ENCODE measurements around the gene SLX4IP.
A peak's percentile ranks its signal among the peaks of the same experiment; 100 is the strongest.
"Not testable (repeated sequence)": the region's sequence is repeated elsewhere in the genome, so short reads cannot be mapped to it uniquely, and the experiment has no call there.

SLX4IP gene

GRCh38 chr20:10434832-10435812 is at the start of gene SLX4IP:
Gene SLX4IP, plus strand, starts transcription at chr20:10435305. Its CDS starts 22,900 bp downstream, at chr20:10458205.
- peak; percentile 97 for FAIRE-seq

GRCh38 chr20:10385850-10386544 is 49.1 kb upstream of the SLX4IP start:
- FAIRE-seq, result no peak

DNA sequence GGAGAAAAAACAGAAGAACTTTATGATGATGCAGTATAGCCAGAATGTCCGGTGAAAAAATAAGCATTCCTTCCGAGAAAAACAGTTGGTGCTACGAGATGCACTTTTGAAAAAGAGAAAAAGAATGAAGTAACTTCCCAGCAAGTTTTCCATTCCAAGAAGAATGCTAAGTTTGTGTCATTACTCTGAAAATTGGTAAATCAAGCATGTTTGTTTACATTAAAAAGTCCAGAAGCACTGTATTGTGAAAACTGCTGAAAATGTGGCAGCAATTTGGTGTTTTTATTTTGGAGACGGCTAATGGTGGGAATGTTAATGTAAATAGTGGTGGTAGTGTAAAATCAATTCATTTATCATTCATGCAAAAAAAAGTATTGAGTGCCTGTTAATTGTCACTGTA is 47.4 kb upstream of the SLX4IP start:
- no peak for FAIRE-seq

GRCh38 chr20:10388597-10388996 is 46.5 kb upstream of the SLX4IP start:
- FAIRE-seq, result no peak

- no peak for FAIRE-seq
Observed at GRCh38 chr20:10390709-10391108, 44.4 kb upstream of the SLX4IP start.

DNA sequence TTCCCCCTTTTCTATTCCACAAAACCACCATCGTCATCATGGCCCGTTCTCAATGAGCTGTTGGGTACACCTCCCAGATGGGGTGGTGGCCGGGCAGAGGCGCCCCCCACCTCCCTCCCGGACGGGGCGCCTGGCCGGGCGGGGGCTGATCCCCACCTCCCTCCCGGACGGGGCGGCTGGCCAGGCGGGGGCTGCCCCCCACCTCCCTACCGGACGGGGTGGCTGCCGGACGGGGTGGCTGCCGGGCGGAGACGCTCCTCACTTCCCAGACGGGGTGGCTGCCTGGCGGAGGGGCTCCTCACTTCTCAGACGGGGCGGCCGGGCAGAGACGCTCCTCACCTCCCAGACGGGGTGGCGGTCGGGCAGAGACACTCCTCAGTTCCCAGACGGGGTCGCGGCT is 40.4 kb upstream of the SLX4IP start:
- not testable (repeated sequence) for FAIRE-seq

DNA sequence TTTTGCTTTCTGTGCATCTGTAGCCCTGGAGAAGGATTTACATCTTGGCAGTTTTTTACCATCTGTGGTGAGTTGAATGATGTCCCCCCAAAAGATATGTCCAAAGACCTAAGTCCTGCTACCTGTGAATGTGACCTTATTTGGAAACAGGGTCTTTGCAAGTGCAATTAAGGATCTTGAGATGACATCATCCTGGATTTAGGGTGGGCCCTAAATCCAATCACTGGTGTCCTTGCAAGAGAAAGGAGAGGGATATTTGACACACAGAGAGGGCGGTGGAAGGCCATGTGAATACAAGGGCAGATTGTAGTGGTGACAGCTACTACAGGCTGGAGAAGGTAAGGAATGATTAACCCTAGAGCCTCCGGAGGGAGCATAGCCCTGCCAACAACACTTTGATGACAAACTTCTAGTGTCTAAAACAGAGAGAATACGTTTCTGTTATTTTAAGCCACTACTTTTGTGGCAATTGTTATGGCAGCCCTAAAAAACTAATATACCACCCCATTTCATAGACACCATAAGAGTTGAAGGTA is 36.2 kb upstream of the SLX4IP start:
- FAIRE-seq, result no peak

DNA sequence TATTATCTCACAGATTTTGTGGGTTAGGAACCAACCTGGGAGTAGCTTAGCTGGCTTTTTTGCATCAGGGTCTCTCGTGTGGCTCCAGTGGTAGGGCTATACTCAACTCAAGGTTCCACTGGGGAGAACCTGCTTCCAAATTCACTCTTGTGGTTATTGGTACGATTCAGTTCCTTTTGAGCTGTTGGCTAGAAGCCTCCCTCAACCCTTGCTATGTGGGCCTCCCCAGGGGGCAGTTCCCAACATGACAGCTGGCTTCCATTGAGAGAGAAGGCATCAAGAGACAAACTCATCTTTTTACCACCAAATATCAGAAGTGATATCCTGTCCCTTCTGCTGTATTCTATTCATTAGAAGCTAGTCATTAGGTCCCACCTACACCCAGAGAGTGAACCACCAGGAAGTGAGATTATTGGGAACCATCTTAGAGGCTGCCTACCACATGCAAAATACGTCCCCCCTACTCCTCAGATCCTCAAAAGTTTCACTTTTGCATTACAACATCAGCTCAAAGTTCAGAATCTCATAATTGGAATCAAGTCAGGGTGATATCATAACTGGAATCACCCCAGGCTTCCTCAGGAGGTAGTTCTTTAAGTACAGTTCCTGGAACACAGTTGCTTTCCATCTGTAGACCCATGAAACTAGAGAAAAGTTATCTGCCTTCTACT is 32.0 kb upstream of the SLX4IP start:
- FAIRE-seq, result no peak

- FAIRE-seq, result no peak
Observed at GRCh38 chr20:10404023-10404628, 31.0 kb upstream of the SLX4IP start.

DNA sequence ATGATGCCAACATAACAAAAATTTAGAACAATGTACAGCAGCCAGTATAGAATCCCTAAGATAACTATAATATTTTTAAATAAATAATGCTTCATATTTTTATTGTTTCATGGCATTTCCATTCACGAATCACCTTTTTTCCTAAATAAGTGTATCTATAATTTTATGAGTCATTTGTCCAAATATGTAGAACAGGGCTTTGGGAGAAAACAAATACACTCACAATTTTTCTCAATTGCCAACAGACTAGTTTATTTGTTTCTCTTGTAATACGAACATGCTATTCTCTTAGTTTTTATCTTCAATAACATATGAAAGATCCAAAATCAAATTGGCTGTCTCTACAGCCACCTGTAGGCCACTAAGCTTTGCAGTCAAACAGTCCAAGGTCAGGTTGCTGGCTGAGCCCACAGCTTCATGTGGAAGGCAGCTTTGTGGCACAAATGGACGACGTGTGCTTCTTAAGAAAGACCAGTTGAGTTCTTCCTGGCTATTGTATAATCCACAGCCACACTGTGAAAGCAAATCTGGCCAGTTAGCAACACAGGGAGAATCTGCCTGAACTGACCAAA is 30.1 kb upstream of the SLX4IP start:
- FAIRE-seq, result no peak

DNA sequence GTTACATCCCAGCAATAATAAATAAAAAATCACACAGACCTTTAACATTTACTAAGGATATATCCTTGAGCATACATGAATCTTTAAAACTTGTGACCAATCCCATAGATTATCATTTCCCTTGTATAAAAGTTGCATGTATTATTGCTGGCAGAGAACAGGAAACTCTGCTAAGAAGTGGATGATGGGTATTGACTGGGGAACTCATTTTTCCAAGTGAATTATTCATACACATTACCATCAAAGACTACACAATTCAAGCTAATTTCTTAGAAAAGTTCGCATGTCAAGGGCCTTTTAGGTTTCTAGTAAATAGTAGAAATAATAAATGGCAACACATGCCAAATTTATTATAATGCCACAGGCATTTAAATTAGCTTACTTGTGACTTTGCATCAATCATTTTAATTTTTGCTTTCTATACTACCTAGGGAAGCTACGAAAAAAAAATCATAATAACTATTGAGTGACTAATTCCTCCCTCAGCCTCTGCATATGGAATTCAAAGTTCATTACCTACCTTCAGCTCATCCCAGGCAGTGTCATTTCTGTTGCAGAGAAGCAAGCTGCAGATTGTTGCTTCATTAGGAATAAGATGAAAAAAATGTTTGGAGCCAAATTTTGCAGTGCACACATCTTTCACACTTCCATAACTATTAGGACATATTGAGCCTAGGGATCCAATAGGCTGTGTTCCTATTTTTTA is 26.8 kb upstream of the SLX4IP start:
- no peak for FAIRE-seq

DNA sequence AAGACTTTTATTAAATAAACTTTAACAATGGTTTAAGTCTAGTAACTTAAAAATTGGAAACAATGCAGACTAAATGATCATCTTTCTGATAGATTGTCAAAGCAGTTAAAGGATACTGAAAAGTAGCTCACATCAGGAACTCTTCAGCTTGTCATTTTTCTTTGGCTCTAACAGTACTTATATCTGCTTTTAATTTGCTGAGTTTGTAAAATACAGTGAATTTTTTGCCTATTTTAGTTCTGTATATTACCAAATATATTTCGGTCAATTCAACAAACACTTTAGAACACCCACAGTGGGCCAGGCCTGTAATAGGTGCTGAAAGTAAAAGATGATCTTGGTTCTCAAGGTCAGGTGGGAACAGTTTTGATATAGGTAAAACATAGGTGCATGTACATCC is 23.4 kb upstream of the SLX4IP start:
- FAIRE-seq, result no peak

DNA sequence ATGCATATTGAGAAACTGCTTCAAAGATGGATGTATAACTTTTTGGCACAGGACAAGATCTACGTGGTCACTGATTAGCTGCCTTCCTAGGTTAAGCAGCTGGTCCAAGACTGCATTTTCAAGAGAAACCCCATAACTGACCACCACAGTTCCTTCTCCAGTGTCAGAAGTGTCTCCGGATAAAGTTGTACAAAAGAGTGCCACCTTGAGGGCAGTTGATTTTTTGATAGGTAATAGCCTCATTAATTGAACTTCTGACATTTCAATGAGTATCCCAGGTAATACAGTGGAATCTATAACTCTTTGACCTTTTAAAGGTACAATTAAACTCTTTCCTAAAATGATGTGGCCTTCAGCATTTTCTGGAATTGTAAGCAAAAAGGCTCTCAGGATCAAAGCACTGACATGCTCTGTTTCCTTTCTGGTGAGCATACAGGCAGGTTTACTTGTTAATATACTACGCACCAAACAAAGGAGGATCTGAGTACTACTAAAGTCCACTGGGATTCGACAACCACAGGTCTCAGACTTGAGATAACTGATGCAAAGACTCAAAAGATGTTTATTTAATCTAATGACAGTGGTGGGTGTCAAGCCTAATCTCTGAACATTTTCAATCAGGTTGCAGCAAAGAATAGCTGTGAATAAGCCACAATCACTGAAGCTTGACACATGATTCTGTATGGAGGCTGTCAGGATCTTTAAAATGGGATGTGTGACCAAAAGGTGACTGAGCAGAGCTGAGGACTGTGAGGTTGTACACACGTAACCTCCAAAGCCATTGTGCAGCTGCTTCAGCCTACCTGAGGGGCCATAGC is 22.3 kb upstream of the SLX4IP start:
- no peak for FAIRE-seq

GRCh38 chr20:10415013-10415650 is 20.0 kb upstream of the SLX4IP start:
- FAIRE-seq, result no peak

DNA sequence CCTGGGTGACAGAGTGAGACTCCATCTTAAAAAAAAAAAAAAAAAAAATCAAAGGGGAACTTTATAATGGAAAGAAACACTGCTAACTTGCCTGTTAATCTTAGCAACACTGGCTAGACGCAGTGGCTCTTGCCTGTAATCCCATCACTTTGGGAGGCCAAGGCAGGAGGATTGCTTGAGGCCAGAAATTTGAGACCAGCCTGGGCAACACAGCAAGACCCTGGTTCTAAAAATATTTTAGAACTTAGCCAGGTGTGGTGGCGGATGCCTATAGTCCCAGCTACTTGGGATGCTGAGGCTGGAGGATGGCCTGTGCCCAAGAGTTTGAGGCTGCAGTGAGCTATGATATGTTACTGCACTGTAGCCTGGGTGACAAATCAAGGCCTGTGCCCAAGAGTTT is 17.9 kb upstream of the SLX4IP start:
- FAIRE-seq, result not testable (repeated sequence)

- FAIRE-seq, result no peak
Observed at GRCh38 chr20:10419550-10420133, 15.5 kb upstream of the SLX4IP start.

DNA sequence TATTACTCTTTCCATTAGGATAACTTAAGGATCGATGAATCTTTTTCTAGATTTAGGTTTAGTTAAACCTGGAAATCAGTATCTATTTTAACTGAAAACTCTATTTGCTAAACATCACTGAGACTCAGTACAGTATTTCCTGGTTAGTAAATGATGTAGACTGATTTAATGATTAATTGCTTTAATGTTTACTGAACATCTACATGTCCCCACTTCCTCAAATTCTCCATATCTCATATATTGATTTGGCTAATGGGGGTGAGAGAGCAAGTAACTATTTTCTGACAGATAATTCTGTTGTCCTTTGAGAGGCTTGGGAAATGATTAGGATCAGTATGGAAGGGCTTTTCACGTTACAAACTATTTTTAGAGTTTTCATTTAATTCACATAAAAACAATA is 11.4 kb upstream of the SLX4IP start:
- FAIRE-seq, result no peak

GRCh38 chr20:10427060-10427692 is 7.9 kb upstream of the SLX4IP start:
- peak; percentile 93 for FAIRE-seq

- FAIRE-seq, result no peak
Observed at GRCh38 chr20:10428008-10428407, 7.1 kb upstream of the SLX4IP start.
